K562 (cell line): Measurements from ENCODE around the gene PDGFD. TPM values are rescaled to one million over a fixed set of nuclear protein-coding genes. Genes with fewer than 3 reads are reported as not detected.

ENCODE experiments used
- ATAC-seq: fragments of 200-7000 bp; cut with Tn5 transposase; 3 replicates; pipeline ENCODE4 v1.9.1; 2020; ENCODE audit warnings: moderate library complexity
- BruUV-seq: library from RNA; stranded (reverse); fragments of 400-500 nt; replicated peaks from 2 replicates; lab custom pipeline; 2021; lab: Mats Ljungman, UMichigan
- CTCF ChIA-PET: fragments of 300-600 bp; formaldehyde crosslinking; extraction: SDS; loops from one replicate; lab custom pipeline; 2021; ENCODE audit warnings: low intra/inter-chr PET ratio; lab: Yijun Ruan, JAX
- POLR2A ChIA-PET: fragments of 300-600, 350-650 bp; sonication (Branson Sonifier 250); formaldehyde crosslinking; extraction: SDS; loops from one replicate; lab custom pipeline; 2021; ENCODE audit warnings: antibody characterized with exemption, inconsistent platforms; lab: Yijun Ruan, JAX
- DNase-seq, 4 experiments: peaks; one replicate each; pipeline versions ENCODE4 v3.0.0 to v3.0.0-alpha.2; 2011 to 2018; ENCODE audit warnings: low spot score in 3 of 4, mixed read lengths in 3 of 4; ENCODE audit errors: extremely low read depth in 1 of 4
- FAIRE-seq: peaks from 2 replicates; lab custom pipeline; 2011; peaks lifted over from hg19 to GRCh38; lab: Jason Lieb, UNC
- H2AFZ ChIP-seq: 2 replicates; pipeline ENCODE4 v1.6.0; 2011; ENCODE audit warnings: low read depth, low read length, control low read depth, inconsistent platforms
- H3K27ac ChIP-seq: fragments of 200-600 bp; 3 replicates; pipeline ENCODE4 v1.8.0; 2011; ENCODE audit warnings: low read depth, mild to moderate bottlenecking, control low read depth, inconsistent platforms, low read length, moderate library complexity, mixed read lengths; ENCODE audit errors: extremely low read depth
- H3K27me3 ChIP-seq, 2 experiments: fragments of 300-600 bp in 1 of 2; 2 replicates in 1 of 2; 3 replicates in 1 of 2; pipeline versions ENCODE4 v1.6.0 to v1.8.0; 2011; ENCODE audit warnings: inconsistent platforms in 2 of 2, low read length in 2 of 2, mild to moderate bottlenecking in 1 of 2, mixed read lengths in 1 of 2, moderate library complexity in 1 of 2; ENCODE audit not compliant: control insufficient read depth in 2 of 2, insufficient read depth in 2 of 2
- H3K36me3 ChIP-seq: fragments of 300-600 bp; 3 replicates; pipeline ENCODE4 v1.8.0; 2011; ENCODE audit warnings: mild to moderate bottlenecking, low read length, inconsistent platforms; ENCODE audit not compliant: control insufficient read depth, insufficient read depth
- H3K4me1 ChIP-seq, 2 experiments: fragments of 200-600 bp in 1 of 2; replicated peaks in 1 of 2; 2 replicates in 1 of 2; 3 replicates in 1 of 2; pipeline versions ENCODE4 v1.5.1 to v1.8.0; 2011; ENCODE audit warnings: inconsistent platforms in 2 of 2, low read length in 2 of 2, mild to moderate bottlenecking in 1 of 2, mixed read lengths in 1 of 2, moderate library complexity in 1 of 2; ENCODE audit not compliant: control insufficient read depth in 2 of 2, insufficient read depth in 2 of 2
- H3K4me2 ChIP-seq: 2 replicates; pipeline ENCODE4 v1.6.1; 2011; ENCODE audit warnings: low read length, control low read depth, inconsistent platforms, mixed read lengths; ENCODE audit not compliant: insufficient read depth
- H3K4me3 ChIP-seq: fragments of 200-600 bp; sonication (generic), shearing (Covaris generic); 2 replicates; pipeline ENCODE4 v1.5.1; 2016; ENCODE audit warnings: control low read depth, inconsistent platforms
- H3K79me2 ChIP-seq: fragments of 200-600 bp; 3 replicates; pipeline ENCODE4 v1.8.0; 2011; ENCODE audit warnings: low read length, inconsistent platforms; ENCODE audit not compliant: control insufficient read depth, insufficient read depth
- H3K9ac ChIP-seq, 2 experiments: 2 replicates each; pipeline versions ENCODE4 v1.6.0 to v1.6.1; 2011; ENCODE audit warnings: low read depth in 2 of 2, low read length in 2 of 2, control low read depth in 1 of 2, inconsistent platforms in 1 of 2, mild to moderate bottlenecking in 1 of 2, mixed read lengths in 1 of 2; ENCODE audit not compliant: insufficient read depth in 1 of 2
- H3K9me1 ChIP-seq: one replicate; pipeline ENCODE4 v1.6.0; 2011; ENCODE audit warnings: inconsistent platforms, mild to moderate bottlenecking, low read length, moderate library complexity; ENCODE audit not compliant: control insufficient read depth, insufficient read depth
- H3K9me3 ChIP-seq: replicated peaks from 2 replicates; pipeline ENCODE4 v1.5.1; 2011; ENCODE audit warnings: low read depth, low read length, inconsistent platforms; ENCODE audit not compliant: control insufficient read depth, insufficient read depth
- H4K20me1 ChIP-seq: replicated peaks from 2 replicates; pipeline ENCODE4 v1.6.1; 2011; ENCODE audit warnings: low read length, inconsistent platforms, mixed read lengths; ENCODE audit not compliant: control insufficient read depth, insufficient read depth
- CHCHD3 ChIP-seq: fragments of 250-450 bp; sonication (Bioruptor Pico); IDR thresholded peaks from 2 replicates; pipeline ENCODE4 v2.1.2; 2022; ENCODE audit warnings: mild to moderate bottlenecking
- JUNB ChIP-seq: fragments of 450-650 bp; formaldehyde crosslinking; conservative IDR thresholded peaks from 2 replicates; pipeline ENCODE4 v1.4.0; 2020; ENCODE audit warnings: mild to moderate bottlenecking
- NCOR1 ChIP-seq: fragments of 450-650 bp; IDR thresholded peaks from 2 replicates; pipeline ENCODE4 v1.6.1; 2016; ENCODE audit warnings: mild to moderate bottlenecking, moderate library complexity
- RB1 ChIP-seq: fragments of 450-650 bp; IDR thresholded peaks from 2 replicates; pipeline ENCODE4 v1.6.1; 2017; ENCODE audit warnings: low read depth, mild to moderate bottlenecking
- RBM34 ChIP-seq: fragments of 200-400 bp; formaldehyde crosslinking; IDR thresholded peaks from 2 replicates; pipeline ENCODE4 v1.6.1; 2018; ENCODE audit warnings: low read length, borderline replicate concordance; ENCODE audit not compliant: insufficient read depth
- RBM39 ChIP-seq: fragments of 200-400 bp; formaldehyde crosslinking; optimal IDR thresholded peaks from 2 replicates; pipeline ENCODE3; 2018; ENCODE audit warnings: low read depth, low read length
- SMAD3 ChIP-seq: fragments of 450-650 bp; formaldehyde crosslinking; conservative IDR thresholded peaks from 2 replicates; pipeline ENCODE4 v1.4.0; 2020; ENCODE audit warnings: mild to moderate bottlenecking
- TAL1 ChIP-seq: fragments of 450-650 bp; IDR thresholded peaks from 2 replicates; pipeline ENCODE4 v1.6.1; 2016; ENCODE audit warnings: mild to moderate bottlenecking
- TRIM28 ChIP-seq: fragments of 450-650 bp; IDR thresholded peaks from 2 replicates; pipeline ENCODE4 v1.6.1; 2017
- WGBS: fragments of 100-300 bp; shearing (Covaris generic); methylation state at CpG from one replicate; pipeline ENCODE4 v1.1.6; 2016; ENCODE audit warnings: low coverage, mixed read lengths; ENCODE audit not compliant: insufficient coverage; ENCODE audit errors: missing lambda C conversion rate; 5-methylcytosine and 5-hydroxymethylcytosine counted together
- in situ Hi-C: fragments of 300-500 bp; cut with MboI; formaldehyde crosslinking; loops from 4 replicates; pipeline ENCODE4 v1.15.0; 2018; ENCODE audit warnings: inconsistent platforms, mixed read lengths
- intact Hi-C: fragments of 100-400 bp; cut with micrococcal nuclease; formaldehyde crosslinking; loops from 2 replicates; pipeline ENCODE4 v1.14.2; 2022
- polyA plus RNA-seq, 8 experiments: library from polyadenylated mRNA; depleted of rRNA in 4 of 8; stranded (reverse) in 5 of 8; unstranded in 3 of 8; fragments of >200 nt; fragmentation: Nextera tagmentation in 2 of 8; fragmentation: Illumina TruSeq in 1 of 8; extraction: Ambion mirVana in 2 of 8; extraction: Trizol in 1 of 8; gene quantifications; 2 replicates each; pipeline versions ENCODE4 v1.2.1 to v1.2.3, GENCODE V29; 2011 to 2014; ENCODE audit warnings: inconsistent platforms in 1 of 8, missing spikeins in 1 of 8
- total RNA-seq, 7 experiments: library from RNA; depleted of rRNA in 6 of 7; stranded (reverse); fragments of >200 nt in 6 of 7; fragmentation: Illumina TruSeq in 2 of 7; extraction: Trizol in 2 of 7; gene quantifications; 2 replicates each; pipeline versions ENCODE4 v1.2.1 to v1.2.3, GENCODE V29; 2011 to 2021; ENCODE audit warnings: low replicate concordance in 1 of 7
- TF ChIP-seq, protein P1 (sequence below): fragments of 250-450 bp; sonication (Bioruptor Pico); IDR thresholded peaks from 2 replicates; pipeline ENCODE4 v1.8.0; 2022; ENCODE audit warnings: inconsistent platforms, mild to moderate bottlenecking, moderate library complexity, borderline replicate concordance
- TF ChIP-seq, protein P2 (sequence below): sonication (generic); formaldehyde crosslinking; IDR thresholded peaks from 2 replicates; pipeline ENCODE4 v1.8.0; 2022; ENCODE audit warnings: mild to moderate bottlenecking, missing genetic modification reagents
- TF ChIP-seq, protein P3 (sequence below), 2 experiments: fragments of 200-800 bp in 1 of 2; sonication (Bioruptor generic) in 1 of 2; sonication (generic) in 1 of 2; formaldehyde crosslinking in 1 of 2; IDR thresholded peaks in 1 of 2; conservative IDR thresholded peaks in 1 of 2; 2 replicates each; pipeline versions ENCODE4 v1.5.0 to v1.6.1; 2016 to 2020; ENCODE audit warnings: missing compliant biosample characterization in 1 of 2, missing genetic modification characterization in 1 of 2, missing genetic modification reagents in 1 of 2

Gene PDGFD
- total and polyA plus RNA-seq, 9 of the 15 experiments (the other 6 are each of a cell fraction or from before 2014, with no cell fraction given) = 0.11 TPM; not detected in 8

DNA sequence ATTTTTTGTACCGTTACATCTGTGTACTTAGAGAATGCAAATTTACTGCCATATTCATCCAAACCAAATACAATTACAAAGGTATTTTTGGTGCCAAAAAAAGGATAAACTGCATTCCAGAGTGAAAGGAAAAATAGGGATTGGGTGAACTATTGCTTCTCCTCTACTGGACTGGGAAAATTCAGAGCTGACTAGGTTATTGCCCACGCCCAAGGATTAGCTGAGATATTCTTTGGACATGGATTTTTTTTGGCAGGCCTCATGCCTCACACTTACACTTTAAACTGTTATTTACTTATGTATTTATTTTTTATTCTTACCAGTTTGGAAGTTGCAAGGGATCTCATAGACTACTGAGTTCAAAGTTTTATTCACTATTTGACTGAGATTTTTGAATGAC is 203.8 kb downstream of the PDGFD start (continued):
- TF ChIP-seq TRIM28 = no peak
- TF ChIP-seq, protein P1, sequence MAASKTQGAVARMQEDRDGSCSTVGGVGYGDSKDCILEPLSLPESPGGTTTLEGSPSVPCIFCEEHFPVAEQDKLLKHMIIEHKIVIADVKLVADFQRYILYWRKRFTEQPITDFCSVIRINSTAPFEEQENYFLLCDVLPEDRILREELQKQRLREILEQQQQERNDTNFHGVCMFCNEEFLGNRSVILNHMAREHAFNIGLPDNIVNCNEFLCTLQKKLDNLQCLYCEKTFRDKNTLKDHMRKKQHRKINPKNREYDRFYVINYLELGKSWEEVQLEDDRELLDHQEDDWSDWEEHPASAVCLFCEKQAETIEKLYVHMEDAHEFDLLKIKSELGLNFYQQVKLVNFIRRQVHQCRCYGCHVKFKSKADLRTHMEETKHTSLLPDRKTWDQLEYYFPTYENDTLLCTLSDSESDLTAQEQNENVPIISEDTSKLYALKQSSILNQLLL (CRISPR knock-in tag) = no peak

DNA sequence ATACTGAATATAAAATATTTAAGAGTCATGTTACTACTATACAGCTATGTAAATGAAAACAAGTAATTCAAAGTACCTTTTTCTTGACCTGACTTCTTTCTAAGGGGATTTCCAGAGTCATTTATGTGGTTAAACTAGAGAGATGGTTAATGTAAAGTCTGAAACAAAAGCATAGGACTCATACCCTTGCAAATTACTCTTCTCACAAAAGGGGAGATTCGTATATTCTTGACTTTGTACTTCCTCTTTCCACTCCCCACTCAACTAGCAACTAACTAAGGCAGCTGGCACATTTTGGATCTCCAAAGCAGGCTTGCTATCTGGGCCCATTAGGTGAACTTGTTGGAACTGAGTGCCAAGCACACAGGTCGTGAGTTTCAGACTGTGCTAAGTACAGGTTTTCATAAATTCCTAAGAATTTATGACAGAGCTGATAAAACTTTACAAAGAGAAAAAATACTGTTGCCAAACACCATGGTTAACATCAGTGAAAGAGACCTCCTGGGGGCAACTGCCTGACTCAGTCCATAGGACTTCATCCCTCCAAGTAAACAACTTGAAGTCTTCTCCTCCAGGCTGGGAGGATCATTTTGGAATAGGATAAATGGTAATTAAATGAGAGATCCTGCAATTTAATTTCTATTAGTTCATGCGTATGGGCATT is 204.5 kb downstream of the PDGFD start:
- no peaks in the 10 kb centered on the region for H3K36me3 ChIP-seq
- no peak overlapping the region for H2AFZ ChIP-seq
- ATAC-seq (no peak), FAIRE-seq (no peak), DNase-seq (no peak)
- intact Hi-C loops = no loop called here
- WGBS = 2% methylated on average over 3 of the region's 3 CpGs
- no TSS peak for BruUV-seq
- no peak for TF ChIP-seq CHCHD3 (CRISPR knock-in tag)
- no peak for TF ChIP-seq NCOR1
- TF ChIP-seq RBM39 = no peak
- TF ChIP-seq RB1 = no peak
- no peak for TF ChIP-seq TAL1
- TF ChIP-seq, protein P2, sequence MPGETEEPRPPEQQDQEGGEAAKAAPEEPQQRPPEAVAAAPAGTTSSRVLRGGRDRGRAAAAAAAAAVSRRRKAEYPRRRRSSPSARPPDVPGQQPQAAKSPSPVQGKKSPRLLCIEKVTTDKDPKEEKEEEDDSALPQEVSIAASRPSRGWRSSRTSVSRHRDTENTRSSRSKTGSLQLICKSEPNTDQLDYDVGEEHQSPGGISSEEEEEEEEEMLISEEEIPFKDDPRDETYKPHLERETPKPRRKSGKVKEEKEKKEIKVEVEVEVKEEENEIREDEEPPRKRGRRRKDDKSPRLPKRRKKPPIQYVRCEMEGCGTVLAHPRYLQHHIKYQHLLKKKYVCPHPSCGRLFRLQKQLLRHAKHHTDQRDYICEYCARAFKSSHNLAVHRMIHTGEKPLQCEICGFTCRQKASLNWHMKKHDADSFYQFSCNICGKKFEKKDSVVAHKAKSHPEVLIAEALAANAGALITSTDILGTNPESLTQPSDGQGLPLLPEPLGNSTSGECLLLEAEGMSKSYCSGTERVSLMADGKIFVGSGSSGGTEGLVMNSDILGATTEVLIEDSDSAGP = no peak
- no peak for TF ChIP-seq SMAD3
- TF ChIP-seq JUNB (CRISPR knock-in tag) = no peak
- no peak for TF ChIP-seq RBM34
- TF ChIP-seq, protein P3, sequence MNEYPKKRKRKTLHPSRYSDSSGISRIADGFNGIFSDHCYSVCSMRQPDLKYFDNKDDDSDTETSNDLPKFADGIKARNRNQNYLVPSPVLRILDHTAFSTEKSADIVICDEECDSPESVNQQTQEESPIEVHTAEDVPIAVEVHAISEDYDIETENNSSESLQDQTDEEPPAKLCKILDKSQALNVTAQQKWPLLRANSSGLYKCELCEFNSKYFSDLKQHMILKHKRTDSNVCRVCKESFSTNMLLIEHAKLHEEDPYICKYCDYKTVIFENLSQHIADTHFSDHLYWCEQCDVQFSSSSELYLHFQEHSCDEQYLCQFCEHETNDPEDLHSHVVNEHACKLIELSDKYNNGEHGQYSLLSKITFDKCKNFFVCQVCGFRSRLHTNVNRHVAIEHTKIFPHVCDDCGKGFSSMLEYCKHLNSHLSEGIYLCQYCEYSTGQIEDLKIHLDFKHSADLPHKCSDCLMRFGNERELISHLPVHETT (CRISPR knock-in tag; conservative IDR thresholded peaks at IDR 0.05 in 1 of 2, IDR thresholded peaks at IDR 0.05 in 1 of 2) = no peak
- H3K27me3 ChIP-seq = no peaks in the 10 kb centered on the region
- H3K4me2 ChIP-seq = no peak overlapping the region
- no peak overlapping the region for H3K9ac ChIP-seq
- no peaks in the 10 kb centered on the region for H3K79me2 ChIP-seq
- ChIA-PET CTCF (no interaction called here), POLR2A (no interaction called here)
- in situ Hi-C loops = no loop called here
- no peak overlapping the region for H3K4me3 ChIP-seq
- no peaks in the 10 kb centered on the region for H3K9me3 ChIP-seq
- H3K9me1 ChIP-seq = no peaks in the 10 kb centered on the region
- H3K4me1 ChIP-seq = no peaks in the 10 kb centered on the region
- no peaks in the 10 kb centered on the region for H4K20me1 ChIP-seq
- no peak overlapping the region for H3K27ac ChIP-seq
